Activated CD8-positive, alpha-beta memory T cell treated with anti-CD3 and anti-CD28 coated beads, Interleukin-2, amount 50 U/mL, for 4 hours (primary cell): ENCODE measurements around the gene MTOR.
"Not testable (repeated sequence)": the region's sequence is repeated elsewhere in the genome, so short reads cannot be mapped to it uniquely, and the experiment has no call there.

Experiments used
- DNase-seq: peaks from one replicate; pipeline ENCODE4 v3.0.0-alpha.2; 2020

MTOR gene

GRCh38 chr1:11144570-11145256 lies 117.6 kb downstream of the MTOR start:
- DNase-seq, result no peak

- no peak for DNase-seq
These were observed 118.4 kb downstream of the MTOR start for GRCh38 chr1:11143907-11144306.

GRCh38 chr1:11143401-11143800 lies 119.0 kb downstream of the MTOR start:
- DNase-seq, result no peak

GRCh38 chr1:11142618-11143391 lies 119.5 kb downstream of the MTOR start:
- no peak for DNase-seq

DNA sequence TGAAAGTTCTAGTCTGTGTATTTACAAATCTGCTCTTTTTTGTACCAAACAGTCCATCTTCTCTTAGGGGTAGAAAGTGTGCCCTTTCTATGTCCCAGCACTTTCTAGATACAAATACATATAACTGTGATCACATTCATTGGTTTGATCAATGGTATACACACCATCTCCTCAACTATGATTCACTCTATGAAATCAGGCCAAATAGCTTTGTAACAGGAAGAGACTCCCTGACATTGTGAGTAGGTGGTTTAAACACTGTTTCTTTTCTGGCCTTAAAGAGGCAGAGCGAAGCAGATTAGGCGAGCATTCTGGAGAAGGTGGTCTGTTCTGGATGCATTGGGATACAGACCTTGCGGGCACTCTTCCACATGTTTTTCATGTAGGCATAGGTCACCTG lies 123.4 kb downstream of the MTOR start:
- no peak for DNase-seq

GRCh38 chr1:11138029-11138428 lies 124.3 kb downstream of the MTOR start:
- no peak for DNase-seq

- no peak for DNase-seq
These were observed 127.5 kb downstream of the MTOR start for GRCh38 chr1:11134898-11135266.

GRCh38 chr1:11134251-11134897 lies 128.0 kb downstream of the MTOR start:
- DNase-seq, result no peak

GRCh38 chr1:11132563-11133293 lies 129.6 kb downstream of the MTOR start:
- no peak for DNase-seq

DNA sequence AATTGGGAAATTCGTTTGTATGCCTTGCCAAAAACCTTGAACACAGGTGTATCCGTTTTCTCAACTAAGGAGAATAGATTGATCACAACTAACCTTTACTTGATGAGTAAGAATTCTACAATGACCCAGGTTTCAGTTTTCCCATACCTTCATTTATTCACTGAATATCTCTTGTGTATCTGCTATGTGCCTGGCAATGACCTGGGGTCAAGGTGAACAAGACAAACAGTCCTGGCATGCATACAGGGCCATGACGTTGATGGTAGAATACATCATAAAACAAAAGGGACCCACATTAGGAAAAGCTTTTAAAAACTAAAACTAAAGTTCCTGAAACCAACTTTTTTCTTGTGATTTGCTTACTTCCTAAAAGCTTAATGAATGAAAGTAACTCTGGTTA lies 130.5 kb downstream of the MTOR start:
- no peak for DNase-seq

GRCh38 chr1:11130406-11130805 lies 131.9 kb downstream of the MTOR start:
- DNase-seq, result no peak

GRCh38 chr1:11129649-11130390 lies 132.5 kb downstream of the MTOR start:
- DNase-seq, result no peak

- no peak for DNase-seq
These were observed 135.8 kb downstream of the MTOR start for GRCh38 chr1:11126569-11126968.

DNA sequence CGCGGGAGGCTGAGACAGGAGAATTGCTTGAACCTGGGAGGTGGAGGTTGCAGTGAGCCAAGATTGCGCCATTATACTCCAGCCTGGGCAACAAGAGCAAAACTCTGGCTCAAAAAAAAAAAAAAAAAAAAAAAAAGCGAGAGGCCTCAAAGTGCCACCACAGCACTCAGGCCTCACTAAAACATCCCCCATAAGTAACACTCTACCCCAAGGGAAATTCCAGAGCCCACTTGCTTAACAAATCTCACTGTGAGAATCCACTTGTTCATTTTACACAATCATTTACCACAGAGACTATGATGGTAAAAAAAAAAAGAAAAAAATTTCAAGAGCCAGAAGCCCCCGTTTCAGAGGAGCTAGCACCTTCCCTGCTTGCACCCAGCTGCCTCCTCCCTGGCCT lies 136.4 kb downstream of the MTOR start:
- DNase-seq, result no peak

GRCh38 chr1:11124965-11125364 lies 137.4 kb downstream of the MTOR start:
- no peak for DNase-seq

GRCh38 chr1:11116318-11116717 lies 146.0 kb downstream of the MTOR start:
- DNase-seq, result no peak

DNA sequence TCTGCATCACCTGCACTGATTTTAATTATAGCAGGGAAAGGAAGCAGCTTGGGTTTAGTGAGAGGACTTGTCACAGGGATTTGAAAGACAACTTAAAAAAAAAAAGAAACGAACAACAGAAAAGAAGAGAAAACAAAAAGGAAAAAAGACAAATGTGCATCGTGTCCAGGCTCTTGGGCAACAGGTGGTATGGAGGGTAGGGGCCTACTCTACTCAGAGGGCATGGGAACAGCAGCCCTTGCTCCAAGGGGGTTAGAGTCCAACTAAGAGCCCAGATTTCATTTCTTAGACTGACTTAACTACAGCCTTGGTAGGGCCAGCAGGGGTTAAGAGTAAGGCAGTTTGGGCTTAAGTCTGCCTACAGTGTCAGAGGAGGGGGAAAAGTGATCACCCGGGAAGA lies 147.4 kb downstream of the MTOR start:
- DNase-seq, result no peak

DNA sequence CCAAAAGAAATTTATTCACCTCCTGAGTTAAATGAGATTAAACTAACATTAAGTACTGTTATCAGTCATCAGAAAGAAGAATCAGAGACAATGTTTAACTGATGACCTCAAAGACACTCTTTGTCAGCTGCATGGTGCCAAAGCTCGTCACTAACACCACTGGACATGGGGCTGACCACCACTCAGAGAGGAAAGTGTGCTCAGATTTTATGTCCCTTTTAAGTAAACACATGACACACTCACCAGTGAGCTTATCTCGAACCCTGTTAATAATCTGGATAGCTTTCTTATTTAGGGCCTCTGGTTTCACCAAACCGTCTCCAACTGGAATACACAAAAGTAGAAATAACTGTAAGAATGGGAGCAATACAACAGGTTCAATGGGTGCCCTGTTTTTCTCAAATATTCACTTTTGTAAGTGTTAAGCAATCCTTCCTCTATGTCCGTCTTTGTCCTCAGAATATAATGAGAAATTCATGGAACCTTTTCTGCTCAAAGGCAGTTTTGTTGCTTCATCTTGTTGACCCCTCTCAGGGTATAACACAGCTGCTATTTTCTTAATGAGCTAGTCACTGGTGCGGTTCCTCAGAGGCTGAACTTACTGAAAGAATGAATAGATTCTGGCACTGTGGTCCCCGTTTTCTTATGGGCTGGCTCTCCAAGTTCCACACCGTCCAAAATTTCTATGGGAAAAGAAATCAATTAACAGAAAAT lies 153.1 kb downstream of the MTOR start:
- DNase-seq, result no peak

GRCh38 chr1:11107599-11107998 lies 154.8 kb downstream of the MTOR start:
- no peak for DNase-seq

- DNase-seq, result no peak
These were observed 156.8 kb downstream of the MTOR start for GRCh38 chr1:11105586-11105985.

GRCh38 chr1:11101347-11101746 lies 161.0 kb downstream of the MTOR start:
- no peak for DNase-seq

DNA sequence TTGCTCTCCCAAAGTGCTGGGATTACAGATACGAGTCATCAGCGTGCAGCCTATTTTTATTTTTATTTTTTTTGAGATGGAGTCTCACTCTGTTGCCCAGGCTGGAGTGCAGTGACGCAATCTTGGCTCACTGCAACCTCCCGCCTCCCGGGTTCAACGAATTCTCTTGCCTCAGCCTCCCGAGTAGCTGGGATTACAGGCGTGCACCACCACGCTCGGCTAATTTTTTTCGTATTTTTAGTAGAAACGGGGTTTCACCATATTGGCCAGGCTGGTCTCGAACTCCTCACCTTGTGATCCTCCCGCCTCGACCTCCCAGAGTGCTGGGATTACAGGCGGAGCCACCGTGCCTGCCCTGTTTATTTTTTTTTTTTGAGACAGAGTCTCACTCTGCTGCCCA lies 161.5 kb downstream of the MTOR start:
- not testable (repeated sequence) for DNase-seq
